HG03159 (cell line): ENCODE results near the gene LRRTM4.
"Not testable (repeated sequence)": the region's sequence is repeated elsewhere in the genome, so short reads cannot be mapped to it uniquely, and the experiment has no call there.

ENCODE experiments used
- ATAC-seq: cut with Tn5 transposase; IDR thresholded peaks from one replicate; pipeline ENCODE4 v1.9.1; 2021; ENCODE audit warnings: mild to moderate bottlenecking, moderate library complexity; ENCODE audit not compliant: unreplicated experiment

LRRTM4 gene

GRCh38 chr2:76781313-76781712, 740.9 kb downstream of the LRRTM4 start:
- not testable (repeated sequence) for ATAC-seq

GRCh38 chr2:76763276-76763675, 758.9 kb downstream of the LRRTM4 start:
- no peak for ATAC-seq

- no peak for ATAC-seq
These were observed 761.8 kb downstream of the LRRTM4 start for GRCh38 chr2:76760367-76760704.

GRCh38 chr2:76759634-76760366, 762.4 kb downstream of the LRRTM4 start:
- no peak for ATAC-seq

- no peak for ATAC-seq
These were observed 769.7 kb downstream of the LRRTM4 start for GRCh38 chr2:76752506-76752905.

GRCh38 chr2:76749858-76750257, 772.3 kb downstream of the LRRTM4 start:
- ATAC-seq, result no peak

GRCh38 chr2:76748581-76749296, 773.4 kb downstream of the LRRTM4 start:
- no peak for ATAC-seq

- no peak for ATAC-seq
These were observed 776.6 kb downstream of the LRRTM4 start for GRCh38 chr2:76745605-76746004.

- ATAC-seq, result no peak
These were observed 784.6 kb downstream of the LRRTM4 start for GRCh38 chr2:76737607-76738006.

- ATAC-seq, result no peak
These were observed 788.4 kb downstream of the LRRTM4 start for GRCh38 chr2:76733736-76734135.

GRCh38 chr2:76731157-76731556, 791.0 kb downstream of the LRRTM4 start:
- no peak for ATAC-seq

- no peak for ATAC-seq
These were observed 792.2 kb downstream of the LRRTM4 start for GRCh38 chr2:76730021-76730420.

GRCh38 chr2:76721226-76721625, 801.0 kb downstream of the LRRTM4 start:
- no peak for ATAC-seq

GRCh38 chr2:76713312-76713711, 808.9 kb downstream of the LRRTM4 start:
- ATAC-seq, result no peak

- no peak for ATAC-seq
These were observed 810.7 kb downstream of the LRRTM4 start for GRCh38 chr2:76711490-76711889.

- ATAC-seq, result no peak
These were observed 821.3 kb downstream of the LRRTM4 start for GRCh38 chr2:76700894-76701293.

GRCh38 chr2:76697998-76698713, 824.0 kb downstream of the LRRTM4 start:
- ATAC-seq, result not testable (repeated sequence)
